IPS-20b (cell line): ENCODE data around the gene TMEM80.
"Not testable (repeated sequence)": the region's sequence is repeated elsewhere in the genome, so short reads cannot be mapped to it uniquely, and the experiment has no call there.

Experiments used
- H3K27ac ChIP-seq: one replicate; pipeline ENCODE4 v1.5.1; 2013; ENCODE audit warnings: low read length
- H3K27me3 ChIP-seq: 2 replicates; pipeline ENCODE4 v1.6.1; 2013; ENCODE audit warnings: mild to moderate bottlenecking, low read length, inconsistent platforms; ENCODE audit not compliant: insufficient read depth
- H3K36me3 ChIP-seq: 2 replicates; pipeline ENCODE4 v1.6.1; 2013; ENCODE audit warnings: low read depth, mild to moderate bottlenecking, inconsistent platforms, low read length, moderate library complexity; ENCODE audit not compliant: insufficient read depth
- H3K4me1 ChIP-seq: 2 replicates; pipeline ENCODE4 v1.6.1; 2013; ENCODE audit warnings: mild to moderate bottlenecking, control low read depth, inconsistent platforms, low read length, moderate library complexity; ENCODE audit not compliant: insufficient read depth
- H3K4me3 ChIP-seq: 2 replicates; pipeline ENCODE4 v1.5.1; 2013; ENCODE audit warnings: mild to moderate bottlenecking, low read length, inconsistent platforms
- H3K9ac ChIP-seq: 2 replicates; pipeline ENCODE4 v1.6.1; 2013; ENCODE audit warnings: low read depth, mild to moderate bottlenecking, inconsistent platforms, low read length, moderate library complexity
- H3K9me3 ChIP-seq: 2 replicates; pipeline ENCODE4 v1.6.1; 2013; ENCODE audit warnings: mild to moderate bottlenecking, low read depth, low read length, inconsistent platforms; ENCODE audit not compliant: insufficient read depth

TMEM80 gene

GRCh38 chr11:695538-696248, at the start of gene TMEM80:
TMEM80 (plus strand) TSS chr11:695816; CDS start chr11:695828, 12 bp downstream.
- Histone ChIP-seq H3K9ac (peak within 1 kb of the TSS; percentile 97), H3K27ac (peak within 1 kb of the TSS; percentile 66), H3K27me3 (no peaks in the 10 kb centered on the region), H3K4me3 (peak within 1 kb of the TSS; percentile 80), H3K9me3 (no peaks in the 10 kb centered on the region), H3K36me3 (peaks cover 12% of the 10 kb centered on the region; the same call in 1 of the 2 replicates), H3K4me1 (peaks cover 14% of the 10 kb centered on the region)

GRCh38 chr11:646214-646613, 49.4 kb upstream of the TMEM80 start:
- H3K36me3 ChIP-seq, result peaks cover 4% of the 10 kb centered on the region; the same call in 1 of the 2 replicates
- no peaks in the 10 kb centered on the region for H3K4me1 ChIP-seq
- no peak overlapping the region for H3K27ac ChIP-seq
- H3K9me3 ChIP-seq, result no peaks in the 10 kb centered on the region
- no peak overlapping the region for H3K9ac ChIP-seq
- peaks cover 4% of the 10 kb centered on the region; the same call in 1 of the 2 replicates for H3K27me3 ChIP-seq
- H3K4me3 ChIP-seq, result no peak overlapping the region

DNA sequence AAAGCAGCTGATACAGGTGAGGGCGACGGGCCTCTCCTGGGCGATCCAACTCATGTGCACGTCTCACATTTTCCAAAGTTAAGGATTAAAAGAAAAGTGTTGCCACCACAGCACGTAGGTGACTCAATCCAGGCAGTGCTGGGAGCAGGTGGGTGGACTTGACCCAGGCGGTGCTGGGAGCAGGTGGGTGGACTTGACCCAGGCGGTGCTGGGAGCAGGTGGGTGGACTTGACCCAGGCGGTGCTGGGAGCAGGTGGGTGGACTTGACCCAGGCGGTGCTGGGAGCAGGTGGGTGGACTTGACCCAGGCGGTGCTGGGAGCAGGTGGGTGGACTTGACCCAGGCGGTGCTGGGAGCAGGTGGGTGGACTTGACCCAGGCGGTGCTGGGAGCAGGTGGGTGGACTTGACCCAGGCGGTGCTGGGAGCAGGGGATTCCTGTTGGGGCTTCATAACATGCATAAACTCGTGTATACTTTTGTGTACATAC, 47.9 kb upstream of the TMEM80 start:
- not testable (repeated sequence) for H3K27ac ChIP-seq, H3K4me1 ChIP-seq, H3K9me3 ChIP-seq, H3K4me3 ChIP-seq, H3K27me3 ChIP-seq, H3K36me3 ChIP-seq, H3K9ac ChIP-seq

GRCh38 chr11:650482-650881, 45.1 kb upstream of the TMEM80 start:
- no peak overlapping the region for H3K9ac ChIP-seq
- no peaks in the 10 kb centered on the region for H3K9me3 ChIP-seq
- no peaks in the 10 kb centered on the region for H3K4me1 ChIP-seq
- no peaks in the 10 kb centered on the region for H3K27me3 ChIP-seq
- H3K4me3 ChIP-seq, result no peak overlapping the region
- H3K27ac ChIP-seq, result no peak overlapping the region
- H3K36me3 ChIP-seq, result peaks cover 4% of the 10 kb centered on the region; the same call in 1 of the 2 replicates

GRCh38 chr11:653136-653535, 42.5 kb upstream of the TMEM80 start:
- H3K9ac ChIP-seq, H3K4me3 ChIP-seq, H3K4me1 ChIP-seq, H3K27ac ChIP-seq, H3K27me3 ChIP-seq, H3K9me3 ChIP-seq: not testable (repeated sequence)
- H3K36me3 ChIP-seq, result peaks cover 11% of the 10 kb centered on the region; the same call in 1 of the 2 replicates

DNA sequence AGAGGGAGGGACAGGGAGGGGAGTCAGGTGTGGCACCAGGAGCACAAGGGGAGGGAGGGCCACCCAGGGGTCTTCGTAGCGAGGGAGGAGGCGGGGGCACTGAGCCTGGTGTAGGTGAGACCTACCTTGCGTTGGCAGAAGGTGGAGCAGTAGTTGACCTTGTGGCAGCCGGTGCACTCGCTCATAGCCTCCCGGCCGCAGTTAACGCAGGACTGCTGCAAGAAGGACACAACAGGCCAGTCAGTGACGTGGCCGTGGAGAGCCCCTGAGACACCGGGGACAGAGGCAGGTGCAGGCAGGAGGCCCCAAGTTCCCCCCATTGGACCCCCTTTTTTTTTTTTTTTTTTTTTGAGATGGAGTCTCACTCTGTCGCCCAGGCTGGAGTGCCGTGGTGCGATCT, 41.8 kb upstream of the TMEM80 start:
- no peak overlapping the region for H3K27ac ChIP-seq
- no peak overlapping the region for H3K4me3 ChIP-seq
- peaks cover 11% of the 10 kb centered on the region; the same call in 1 of the 2 replicates for H3K36me3 ChIP-seq
- no peaks in the 10 kb centered on the region for H3K27me3 ChIP-seq
- H3K9ac ChIP-seq, result no peak overlapping the region
- no peaks in the 10 kb centered on the region for H3K4me1 ChIP-seq
- no peaks in the 10 kb centered on the region for H3K9me3 ChIP-seq

DNA sequence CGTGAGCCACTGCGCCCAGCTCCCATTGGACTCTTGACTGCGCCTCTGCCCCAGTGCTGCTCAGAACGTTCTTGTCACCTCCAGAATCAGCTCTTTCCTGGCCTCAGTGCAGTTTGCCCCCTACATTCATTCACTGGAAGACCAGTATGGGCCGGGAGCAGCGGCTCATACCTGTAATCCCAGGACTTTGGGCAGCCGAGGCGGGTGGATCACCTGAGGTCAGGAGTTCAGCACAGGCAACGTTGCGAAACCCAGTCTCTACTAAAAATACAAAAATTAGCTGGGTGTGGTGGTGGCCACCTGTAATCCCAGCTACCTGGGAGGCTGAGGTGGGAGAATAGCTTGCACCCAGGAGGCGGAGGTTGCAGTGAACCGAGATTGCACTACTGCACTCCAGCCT, 41.2 kb upstream of the TMEM80 start:
- H3K9me3 ChIP-seq, H3K4me1 ChIP-seq, H3K9ac ChIP-seq, H3K27me3 ChIP-seq, H3K27ac ChIP-seq, H3K4me3 ChIP-seq: not testable (repeated sequence)
- H3K36me3 ChIP-seq, result peaks cover 13% of the 10 kb centered on the region; the same call in 1 of the 2 replicates

GRCh38 chr11:655036-655726, 40.4 kb upstream of the TMEM80 start:
- H3K36me3 ChIP-seq, result peaks cover 16% of the 10 kb centered on the region; the same call in 1 of the 2 replicates
- no peak overlapping the region for H3K4me3 ChIP-seq
- no peak overlapping the region for H3K9ac ChIP-seq
- H3K27me3 ChIP-seq, result no peaks in the 10 kb centered on the region
- no peaks in the 10 kb centered on the region for H3K9me3 ChIP-seq
- no peaks in the 10 kb centered on the region for H3K4me1 ChIP-seq
- no peak overlapping the region for H3K27ac ChIP-seq

DNA sequence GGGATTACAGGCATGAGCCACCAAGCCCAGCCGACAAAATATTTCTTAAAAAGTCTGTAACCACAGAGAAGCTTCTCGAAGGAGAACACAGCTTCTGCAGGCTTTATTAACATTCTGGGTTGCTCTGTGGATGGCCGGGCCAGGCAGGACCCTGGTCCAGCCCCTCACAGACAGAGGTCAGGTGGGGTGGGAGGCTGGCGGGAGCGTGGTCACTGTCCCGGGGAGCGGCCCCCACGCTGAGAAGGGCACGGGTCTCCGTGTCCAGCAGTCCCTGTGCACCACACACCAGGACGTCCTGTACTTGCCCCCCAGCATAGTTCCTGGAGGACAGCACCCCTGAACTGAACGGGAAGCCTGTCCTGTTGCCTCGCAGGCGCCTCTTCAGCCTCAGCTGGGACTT, 39.2 kb upstream of the TMEM80 start:
- Histone ChIP-seq H3K9me3 (no peaks in the 10 kb centered on the region), H3K4me1 (no peaks in the 10 kb centered on the region), H3K9ac (no peak overlapping the region), H3K4me3 (no peak overlapping the region), H3K27ac (no peak overlapping the region), H3K27me3 (no peaks in the 10 kb centered on the region), H3K36me3 (peaks cover 26% of the 10 kb centered on the region)

DNA sequence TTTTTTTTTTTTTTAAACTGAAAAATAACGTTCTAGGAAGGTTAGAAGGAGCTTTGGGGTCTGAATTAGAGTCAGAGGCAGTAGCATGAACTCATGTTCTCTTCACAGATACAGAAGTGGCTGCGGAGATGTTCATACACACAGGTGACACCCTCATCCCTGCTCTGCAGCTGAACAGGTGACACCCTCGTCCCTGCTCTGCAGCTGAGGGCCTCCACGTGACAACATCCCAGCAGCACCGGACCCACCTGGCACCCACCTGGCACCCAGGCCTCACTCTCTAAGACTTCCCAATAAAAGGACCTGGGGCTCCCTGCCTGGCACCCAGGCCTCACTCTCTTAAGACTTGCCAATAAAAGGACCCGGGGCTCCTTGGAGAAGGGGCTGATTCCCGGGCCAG, 38.8 kb upstream of the TMEM80 start:
- Histone ChIP-seq H3K4me1 (no peaks in the 10 kb centered on the region), H3K27ac (no peak overlapping the region), H3K36me3 (peaks cover 30% of the 10 kb centered on the region), H3K9ac (no peak overlapping the region), H3K4me3 (no peak overlapping the region), H3K27me3 (no peaks in the 10 kb centered on the region), H3K9me3 (no peaks in the 10 kb centered on the region)

- no peaks in the 10 kb centered on the region for H3K27me3 ChIP-seq
- peaks cover 30% of the 10 kb centered on the region for H3K36me3 ChIP-seq
- H3K9ac ChIP-seq, result no peak overlapping the region
- H3K4me1 ChIP-seq, result no peaks in the 10 kb centered on the region
- H3K4me3 ChIP-seq, result no peak overlapping the region
- no peak overlapping the region for H3K27ac ChIP-seq
- no peaks in the 10 kb centered on the region for H3K9me3 ChIP-seq
These were observed 37.9 kb upstream of the TMEM80 start for GRCh38 chr11:657691-658126.
